GM21528 (cell line): ENCODE data around the gene NOTO.

ENCODE experiments used
- ATAC-seq: cut with Tn5 transposase; IDR thresholded peaks from one replicate; pipeline ENCODE4 v1.9.1; 2021; ENCODE audit warnings: mild to moderate bottlenecking, moderate library complexity; ENCODE audit not compliant: unreplicated experiment, low FRiP score

The NOTO gene

DNA sequence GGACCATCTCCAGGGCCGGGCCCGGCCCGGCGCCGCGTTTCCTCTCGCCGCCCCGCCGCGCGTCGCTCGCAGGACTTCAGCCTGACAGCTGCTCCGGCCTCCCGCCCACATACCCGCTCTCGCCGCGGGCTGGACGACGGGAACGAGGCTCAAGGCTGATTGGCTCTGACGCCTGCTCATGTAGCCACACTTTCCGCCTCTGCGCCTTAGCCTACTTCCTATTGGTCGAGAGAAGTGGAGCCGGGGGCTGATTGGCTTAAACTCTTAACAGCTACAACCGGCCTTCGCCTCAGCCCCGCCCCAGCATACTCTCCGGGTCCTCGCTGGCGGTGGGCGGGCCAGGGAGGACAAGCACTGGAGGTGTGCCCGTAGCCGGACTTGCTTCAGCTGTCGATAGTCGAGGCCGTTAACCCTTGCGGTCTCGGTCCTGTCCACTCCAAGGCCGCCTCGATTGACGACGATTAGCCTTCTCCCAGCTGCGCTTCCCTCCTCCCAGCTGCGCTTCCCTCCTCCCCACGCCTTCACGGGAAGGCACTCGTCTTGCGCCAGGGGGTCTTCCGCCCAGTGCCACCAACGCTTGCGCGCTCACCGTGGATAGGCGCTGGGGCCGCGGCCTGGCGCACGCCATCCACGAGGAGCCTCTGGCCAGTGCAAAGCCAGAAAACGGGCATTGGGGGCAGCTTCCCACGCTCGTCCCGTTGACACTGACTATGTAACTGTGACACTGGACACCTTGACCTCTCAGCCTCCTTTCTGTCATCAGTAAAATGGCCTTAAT lies 31.0 kb downstream of the NOTO start, which contains the start of gene PRADC1:
Gene PRADC1, minus strand, starts transcription at position 86 of the 778 bp plus-strand sequence. Its CDS starts 79 bp downstream, at position 7.
- peak; percentile 91 for ATAC-seq

DNA sequence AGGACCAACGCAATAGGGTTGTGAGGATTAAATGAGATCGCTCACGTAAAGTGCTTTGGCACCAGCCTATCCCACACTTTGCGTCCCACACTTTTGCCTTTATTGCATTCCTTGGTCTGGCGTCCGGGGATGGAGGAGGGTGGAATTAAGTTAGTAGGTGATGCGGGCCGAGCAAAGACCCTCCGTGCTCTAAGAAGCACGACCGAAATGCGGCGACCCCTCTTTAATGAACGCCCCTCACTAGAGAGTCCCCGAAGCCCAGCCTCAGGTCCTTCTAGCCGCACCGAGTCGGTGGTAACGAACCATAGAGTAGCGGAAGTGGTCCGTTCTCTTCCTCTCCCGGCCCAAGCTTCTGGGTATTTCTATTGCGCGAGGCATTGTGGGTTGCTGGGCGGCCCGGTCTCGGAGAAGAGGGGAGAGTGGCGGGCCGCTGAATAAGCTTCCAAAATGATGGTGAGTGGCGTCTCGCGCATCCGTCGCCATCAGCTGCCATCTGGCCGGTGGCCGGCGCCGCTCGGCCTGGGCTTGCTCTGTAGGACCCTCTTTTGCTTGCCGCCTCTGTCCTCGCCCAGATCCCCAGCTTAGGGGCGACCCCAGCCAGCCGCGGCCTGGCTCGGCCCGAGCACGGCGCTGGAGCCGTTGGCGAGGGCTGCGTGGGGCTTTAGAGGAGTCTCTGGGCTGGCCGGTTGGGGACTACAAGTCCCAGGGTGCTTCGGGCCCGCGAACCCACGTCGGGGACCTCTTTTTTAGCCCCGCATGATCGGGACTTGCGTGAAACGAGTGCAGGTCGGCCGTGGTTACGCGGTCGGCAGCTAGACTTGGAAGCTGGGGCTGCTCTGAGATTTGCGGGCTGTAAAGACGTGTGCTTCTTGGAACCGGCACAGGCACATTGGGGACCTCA lies 31.8 kb downstream of the NOTO start, which contains the start of gene CCT7:
Gene CCT7, plus strand, starts transcription at position 377 of the 901 bp plus-strand sequence. Its CDS starts 71 bp downstream, at position 448.
- peak; percentile 68 for ATAC-seq

DNA sequence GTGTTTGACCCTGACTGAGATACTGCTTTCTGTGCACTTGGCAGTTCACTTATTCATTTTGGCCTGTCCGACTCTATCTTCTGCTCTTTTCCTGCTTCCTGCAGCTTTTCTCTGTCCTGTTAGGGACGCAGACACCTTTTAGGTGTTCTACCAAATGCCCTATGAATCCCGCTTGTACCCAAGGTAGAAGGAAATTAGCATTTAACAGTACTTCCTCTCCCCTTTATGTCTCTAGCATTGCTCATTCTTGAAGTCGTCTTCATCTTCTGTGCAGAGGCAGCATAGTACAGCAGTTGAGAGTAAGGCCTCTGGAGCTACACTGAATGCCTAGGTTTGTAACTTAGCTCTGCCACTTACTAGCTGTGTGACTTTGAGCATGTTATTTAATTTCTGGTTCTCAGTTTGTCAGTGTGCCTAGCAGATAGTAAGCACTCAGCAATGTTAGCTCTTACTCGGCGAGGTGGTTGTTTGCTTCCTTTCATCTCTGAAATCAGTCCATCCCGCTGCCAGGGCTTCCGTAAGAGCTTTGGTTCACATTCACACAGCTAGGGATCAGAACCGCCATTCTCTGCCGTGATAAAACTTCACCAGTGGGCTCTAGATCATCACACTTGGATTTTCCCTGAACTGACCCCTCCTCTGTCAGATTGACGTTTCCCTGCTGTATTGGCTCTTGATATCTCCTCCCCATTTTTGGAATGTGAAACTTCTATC lies 33.1 kb downstream of the NOTO start:
- ATAC-seq = no peak

DNA sequence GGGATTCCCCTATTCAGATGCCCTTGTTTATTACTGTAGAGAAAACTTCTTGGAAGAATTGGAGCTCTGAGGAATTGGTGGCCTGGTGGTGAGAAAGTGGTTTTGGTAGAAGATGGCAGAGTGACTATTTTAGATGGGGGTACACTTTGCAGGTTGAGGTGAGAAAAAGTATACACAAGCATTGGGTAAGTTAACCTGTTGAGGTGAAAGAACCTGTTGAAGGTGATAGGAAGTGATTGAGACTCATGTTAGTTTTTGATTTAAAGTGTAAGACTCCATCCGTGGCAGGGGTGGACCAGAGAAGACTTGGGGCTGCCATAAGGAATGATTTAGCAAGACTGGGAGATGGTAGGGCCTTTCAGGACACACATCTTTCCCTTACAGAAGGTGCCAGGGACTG lies 34.8 kb downstream of the NOTO start:
- ATAC-seq = no peak

DNA sequence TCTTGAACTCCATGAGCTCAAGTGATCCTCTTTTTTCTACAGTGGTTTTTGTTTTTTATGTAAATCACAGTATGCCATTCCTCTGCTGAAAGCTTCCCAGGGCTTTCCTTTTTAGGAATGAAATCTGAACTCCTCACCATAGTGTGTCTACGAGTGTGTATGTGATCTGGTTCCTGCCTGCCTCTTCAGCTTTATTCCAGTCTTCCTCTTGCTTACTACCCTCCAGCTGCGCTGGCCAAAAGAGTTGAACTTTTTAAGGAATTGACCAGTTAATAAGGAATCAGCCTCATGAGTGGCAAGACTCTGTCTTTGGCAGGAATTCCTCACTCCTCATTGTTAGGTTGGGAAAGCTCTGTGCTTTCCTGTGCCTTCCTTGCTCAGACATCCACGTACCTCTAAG lies 35.8 kb downstream of the NOTO start:
- ATAC-seq = no peak

DNA sequence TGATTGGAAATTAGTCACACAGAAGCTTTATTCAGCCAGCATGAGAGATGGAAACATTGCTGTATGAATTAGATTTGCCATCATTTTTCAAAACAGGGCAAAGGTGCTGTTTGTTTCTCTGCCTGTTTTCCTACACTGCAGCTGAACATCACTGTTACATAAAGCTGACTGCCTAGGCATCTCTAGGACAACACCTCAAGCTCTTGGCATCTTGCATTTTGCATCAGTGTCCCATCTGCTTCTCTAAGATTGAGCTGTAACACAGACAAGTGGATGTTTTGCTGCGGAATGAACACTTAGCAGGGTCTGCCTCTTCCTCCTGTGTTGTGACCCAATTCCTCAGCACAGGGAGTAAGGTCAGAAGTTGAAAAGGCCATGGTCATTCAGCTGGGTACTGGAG lies 36.6 kb downstream of the NOTO start:
- no peak for ATAC-seq

DNA sequence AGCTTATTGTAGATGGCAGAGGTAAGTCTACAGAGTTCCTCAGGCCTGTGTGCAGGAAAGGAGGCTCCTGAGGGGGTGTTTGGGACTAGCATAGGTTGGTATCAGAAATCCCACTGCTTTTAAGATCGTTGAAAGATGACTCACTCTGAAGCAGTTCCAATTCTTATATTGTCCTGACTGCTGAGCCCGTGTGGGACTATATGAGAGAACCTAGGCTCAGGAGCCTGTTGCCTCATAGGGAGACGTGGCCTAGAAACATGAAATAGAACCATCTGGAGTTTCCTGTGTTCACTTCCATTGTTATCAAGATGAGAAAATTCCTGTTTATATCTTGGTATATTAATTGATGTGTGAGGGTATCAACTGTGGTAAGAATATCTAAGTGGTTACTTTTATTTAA lies 37.4 kb downstream of the NOTO start:
- ATAC-seq = no peak

DNA sequence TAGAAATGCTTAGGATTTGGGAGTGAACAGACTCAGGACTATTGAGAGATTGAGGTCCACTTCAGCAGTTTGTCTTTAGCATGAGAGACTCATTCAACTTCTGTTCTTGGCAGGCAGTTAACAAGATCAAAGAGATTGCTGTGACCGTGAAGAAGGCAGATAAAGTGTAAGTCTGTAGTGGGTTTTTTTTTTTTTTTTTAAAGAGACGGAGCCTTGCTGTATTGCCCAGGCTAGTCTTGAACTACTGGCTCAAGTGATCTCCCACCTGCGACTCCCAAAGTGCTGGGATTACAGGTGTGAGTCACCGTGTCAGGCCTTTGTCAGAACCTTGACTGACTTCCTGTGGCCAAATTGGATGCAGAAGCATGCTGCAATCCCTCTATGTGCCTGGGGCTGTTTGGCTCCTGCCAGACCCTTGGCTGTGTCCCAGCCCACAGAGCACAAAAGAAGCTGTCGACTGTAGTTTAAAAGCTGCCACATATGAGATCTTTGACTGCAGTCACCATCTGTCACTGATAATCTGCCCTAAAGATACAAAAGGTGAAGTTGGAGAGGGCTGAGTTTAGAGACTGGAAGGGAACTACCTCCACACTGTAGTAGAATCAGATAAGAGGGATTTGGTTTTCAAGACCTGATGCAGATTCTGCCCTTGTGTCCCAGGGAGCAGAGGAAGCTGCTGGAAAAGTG lies 41.7 kb downstream of the NOTO start:
- no peak for ATAC-seq

DNA sequence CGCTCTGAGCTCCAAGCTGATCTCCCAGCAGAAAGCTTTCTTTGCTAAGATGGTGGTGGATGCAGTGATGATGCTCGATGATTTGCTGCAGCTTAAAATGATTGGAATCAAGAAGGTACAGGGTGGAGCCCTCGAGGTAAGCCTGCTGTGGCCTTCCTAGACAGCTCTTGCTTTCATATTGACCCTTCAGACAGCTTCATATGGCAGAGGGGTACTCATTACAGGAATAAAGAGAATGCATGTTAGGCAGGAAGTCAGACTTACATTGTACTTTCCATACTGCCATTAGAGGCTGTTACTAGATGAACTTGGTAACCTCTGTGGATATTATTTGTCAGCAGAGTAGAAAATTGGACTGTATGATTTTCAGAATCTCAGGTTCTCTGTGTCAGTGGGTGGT lies 42.2 kb downstream of the NOTO start:
- ATAC-seq = no peak

DNA sequence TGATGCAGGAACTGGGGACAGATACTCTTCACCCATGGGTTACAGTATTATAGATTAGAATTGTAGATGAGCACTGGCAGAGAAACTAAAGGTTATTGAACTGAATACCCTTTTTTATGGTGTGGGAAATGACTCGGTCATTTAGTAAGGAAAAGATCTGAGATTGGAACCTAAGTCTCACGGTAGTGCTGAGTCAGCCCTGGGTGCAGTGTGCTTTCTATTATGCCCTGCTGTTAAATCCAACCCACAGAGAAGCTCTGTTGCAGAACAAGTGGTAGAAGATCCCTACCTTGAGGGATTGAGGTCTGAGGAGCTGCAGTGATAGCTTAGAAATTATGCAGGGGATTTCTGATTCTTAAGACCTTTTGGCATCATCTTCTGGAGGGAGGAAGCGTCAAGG lies 44.5 kb downstream of the NOTO start:
- ATAC-seq = no peak

DNA sequence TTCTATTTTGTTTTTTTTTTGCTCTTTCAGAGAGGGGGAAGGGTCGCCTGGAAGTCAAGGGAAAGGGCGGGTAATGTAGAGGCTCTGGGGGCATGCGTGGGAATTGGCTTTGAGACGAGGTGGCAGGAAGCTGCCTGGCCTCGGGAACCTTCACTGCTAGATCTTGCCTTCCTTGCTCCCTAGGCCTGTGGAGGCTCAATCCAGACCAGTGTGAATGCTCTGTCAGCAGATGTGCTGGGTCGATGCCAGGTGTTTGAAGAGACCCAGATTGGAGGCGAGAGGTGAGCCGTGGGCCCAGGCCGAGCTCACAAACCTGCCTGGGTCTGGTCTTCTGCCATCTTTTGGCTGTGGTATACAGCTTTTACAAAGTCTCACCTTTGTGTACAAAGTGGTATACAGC lies 47.3 kb downstream of the NOTO start:
- no peak for ATAC-seq

DNA sequence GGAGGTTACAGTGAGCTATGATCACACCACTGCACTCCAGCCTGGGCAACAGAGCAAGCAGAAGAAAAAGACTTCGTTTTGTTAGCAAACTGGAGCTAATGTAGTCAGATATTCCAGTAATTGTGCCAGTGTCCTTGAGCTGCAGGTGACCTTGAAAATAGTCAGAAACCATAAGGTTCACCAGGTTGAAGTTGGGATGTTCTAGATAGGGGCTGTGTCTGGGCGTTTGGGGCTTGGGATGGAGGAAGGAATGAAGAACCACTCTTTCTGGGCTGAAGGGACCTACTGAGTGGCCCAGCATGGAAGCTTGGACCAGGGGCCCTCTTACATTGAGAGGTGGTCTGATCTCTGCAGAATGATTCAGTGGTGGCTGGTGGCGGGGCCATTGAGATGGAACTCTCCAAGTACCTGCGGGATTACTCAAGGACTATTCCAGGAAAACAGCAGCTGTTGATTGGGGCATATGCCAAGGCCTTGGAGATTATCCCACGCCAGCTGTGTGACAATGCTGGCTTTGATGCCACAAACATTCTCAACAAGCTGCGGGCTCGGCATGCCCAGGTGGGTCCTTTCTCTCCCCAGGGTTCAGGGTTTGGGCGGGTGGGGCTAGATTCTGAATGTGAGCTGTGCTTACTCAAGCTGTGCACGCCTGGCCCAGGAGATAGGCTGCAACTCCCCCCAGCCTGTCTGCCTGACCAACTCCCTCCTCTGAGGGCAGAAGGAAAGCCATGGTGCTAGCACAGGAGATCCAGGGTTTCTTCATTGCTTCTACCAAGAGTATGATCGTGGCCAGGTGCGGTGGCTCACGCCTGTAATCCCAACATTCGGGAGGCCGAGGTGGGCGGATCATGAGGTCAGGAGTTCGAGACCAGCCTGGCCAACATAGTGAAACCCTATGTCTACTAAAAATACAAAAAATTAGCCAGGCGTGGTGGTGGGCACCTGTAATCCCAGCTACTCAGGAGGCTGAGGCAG lies 48.8 kb downstream of the NOTO start:
- no peak for ATAC-seq

DNA sequence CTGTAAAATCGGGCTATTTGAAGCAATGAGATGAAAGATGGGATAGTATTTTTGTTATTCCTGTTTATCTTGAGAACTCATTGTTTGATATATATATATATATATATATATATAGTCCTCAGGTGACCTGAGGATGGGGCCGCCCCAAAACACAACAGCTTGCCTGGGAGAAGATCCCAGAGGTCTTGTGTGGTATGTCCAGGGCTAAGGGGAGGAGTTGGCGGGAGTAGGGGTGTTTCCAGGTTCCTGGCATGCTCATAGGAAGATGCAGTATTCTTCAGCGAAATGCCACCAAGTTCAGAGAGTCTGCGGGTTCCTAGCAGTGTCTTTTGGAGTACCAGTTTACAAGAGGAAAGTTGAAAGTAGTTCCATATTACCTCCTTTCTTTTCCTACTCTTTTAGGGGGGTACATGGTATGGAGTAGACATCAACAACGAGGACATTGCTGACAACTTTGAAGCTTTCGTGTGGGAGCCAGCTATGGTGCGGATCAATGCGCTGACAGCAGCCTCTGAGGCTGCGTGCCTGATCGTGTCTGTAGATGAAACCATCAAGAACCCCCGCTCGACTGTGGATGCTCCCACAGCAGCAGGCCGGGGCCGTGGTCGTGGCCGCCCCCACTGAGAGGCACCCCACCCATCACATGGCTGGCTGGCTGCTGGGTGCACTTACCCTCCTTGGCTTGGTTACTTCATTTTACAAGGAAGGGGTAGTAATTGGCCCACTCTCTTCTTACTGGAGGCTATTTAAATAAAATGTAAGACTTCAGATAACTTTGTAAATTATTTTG lies 50.1 kb downstream of the NOTO start:
- no peak for ATAC-seq

DNA sequence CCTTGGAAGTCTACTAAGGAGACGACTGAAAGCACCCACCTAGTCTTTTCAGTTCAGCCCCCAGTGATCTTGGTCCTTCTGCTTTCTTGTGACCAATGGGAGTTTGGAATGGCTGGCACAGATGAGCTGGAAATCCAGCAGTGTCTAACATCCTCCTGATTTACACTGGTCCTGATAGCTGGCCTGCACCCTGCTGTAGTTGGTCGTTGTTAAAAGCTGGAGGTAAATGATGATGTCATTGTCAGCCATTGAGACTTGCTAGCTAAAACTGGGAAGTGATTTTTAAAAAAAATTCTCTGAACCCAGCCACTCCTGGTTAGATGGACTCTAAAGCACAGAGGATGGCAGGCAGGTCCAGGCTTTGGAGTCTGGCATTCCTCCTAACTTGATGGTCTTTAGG lies 51.0 kb downstream of the NOTO start:
- no peak for ATAC-seq

DNA sequence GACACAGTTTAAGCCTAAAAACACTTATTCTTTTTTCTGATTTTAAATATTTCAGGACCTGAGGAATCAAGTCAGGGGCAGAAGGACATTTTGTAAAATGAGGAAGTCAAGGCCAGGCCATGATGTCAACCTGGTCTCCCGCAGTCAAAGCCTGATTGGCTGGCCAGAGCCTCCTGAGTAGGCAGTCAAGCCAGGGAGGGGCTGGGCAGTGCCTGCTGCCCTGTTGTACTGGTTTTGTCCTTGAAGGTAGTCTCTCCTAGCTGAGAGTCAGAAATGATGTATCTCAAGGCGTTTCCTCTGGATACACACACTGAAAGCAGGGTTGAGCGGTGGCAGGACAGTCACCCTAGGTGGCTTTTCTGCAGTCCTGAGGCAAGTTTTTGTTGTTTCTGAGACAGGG lies 51.5 kb downstream of the NOTO start:
- no peak for ATAC-seq

DNA sequence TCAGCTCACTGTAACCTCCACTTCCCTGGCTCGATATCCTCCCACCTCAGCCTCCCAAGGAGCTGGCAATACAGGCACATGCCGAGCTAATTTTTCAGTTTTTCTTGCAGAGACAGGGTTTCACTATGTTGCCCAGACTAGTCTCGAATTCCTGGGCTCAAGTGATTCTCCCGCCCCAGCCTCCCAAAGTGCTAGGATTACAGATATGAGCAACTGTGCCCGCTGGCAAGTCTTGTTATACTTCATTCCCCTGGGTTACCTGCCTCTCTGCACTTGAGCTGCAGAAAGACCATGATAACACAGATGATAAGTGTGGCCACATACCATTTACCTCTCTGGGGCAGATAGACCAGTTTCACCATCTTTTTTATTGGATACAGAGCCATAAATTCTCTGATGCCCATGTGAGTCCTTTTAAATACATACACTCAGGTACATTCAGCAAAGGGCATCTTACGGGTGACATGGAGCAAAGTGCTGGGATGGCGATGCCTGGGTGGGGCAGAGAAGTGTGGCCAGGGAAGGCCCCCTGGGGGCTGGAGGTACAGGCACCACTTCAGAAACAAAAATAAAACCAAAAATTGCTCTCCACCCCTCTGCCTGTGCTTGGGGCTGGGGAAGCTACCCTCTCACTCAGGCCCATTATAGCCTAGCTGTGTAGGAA lies 52.1 kb downstream of the NOTO start:
- ATAC-seq = no peak

DNA sequence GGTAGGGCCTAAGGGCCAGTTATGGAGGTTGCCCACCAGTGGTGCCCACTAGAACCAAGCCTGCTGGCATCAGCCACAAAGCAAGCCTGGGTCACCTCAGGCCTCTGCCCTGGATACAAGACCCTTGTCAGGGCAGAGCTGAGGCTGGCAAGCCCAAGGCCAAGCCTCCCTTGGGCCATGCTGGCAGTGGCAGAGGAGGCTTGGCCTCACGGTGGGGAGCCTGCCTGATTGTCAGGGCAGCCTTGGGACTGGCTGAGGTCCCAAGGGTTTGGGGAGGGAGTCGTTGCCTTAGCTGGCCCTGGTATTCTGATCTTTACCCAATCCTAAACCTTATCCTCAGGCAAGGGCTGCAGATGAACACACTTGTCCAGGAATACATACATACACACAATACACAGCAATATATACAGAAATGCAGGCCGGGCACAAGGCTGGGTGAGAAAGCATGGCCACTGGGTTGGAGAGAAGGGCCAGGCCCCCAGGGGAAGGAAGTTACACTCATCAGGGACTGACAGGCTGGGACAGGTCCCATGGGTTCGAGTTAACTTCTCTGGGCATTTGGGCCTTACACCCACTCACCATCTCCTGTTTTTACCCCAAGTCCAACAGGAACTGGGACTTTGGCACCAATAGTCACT lies 52.8 kb downstream of the NOTO start:
- ATAC-seq = no peak
